Measurements from ENCODE around the gene LOXL3.

Gene LOXL3

GRCh38 chr2:74503506-74504475, 50.0 kb downstream of the LOXL3 start:
- H3K4me1 ChIP-seq (ENCODE audit: insufficient read depth, poor library complexity, severe bottlenecking) = peaks cover 9% of the 10 kb centered on the region
- peak; percentile 41 for DNase-seq (ENCODE audit: low spot score)
- H3K27ac ChIP-seq (ENCODE audit: poor library complexity, severe bottlenecking) = peak overlapping the region; percentile 17
- peak overlapping the region; percentile 25 for H3K4me3 ChIP-seq (ENCODE audit: severe bottlenecking)
- no peaks in the 10 kb centered on the region for H3K9me3 ChIP-seq (ENCODE audit: severe bottlenecking)
- peak; percentile 1 for TF ChIP-seq CTCF (IDR thresholded peaks at IDR 0.05; ENCODE audit: poor library complexity, severe bottlenecking)
- peaks cover 12% of the 10 kb centered on the region for H3K27me3 ChIP-seq (ENCODE audit: insufficient read depth, poor library complexity, severe bottlenecking)
- peaks cover 19% of the 10 kb centered on the region for H3K36me3 ChIP-seq (ENCODE audit: low read depth)
- no peak for ATAC-seq (ENCODE audit: low read depth)

GRCh38 chr2:74502720-74503505, 50.8 kb downstream of the LOXL3 start:
- peak overlapping the region; percentile 5 for H3K27ac ChIP-seq (ENCODE audit: poor library complexity, severe bottlenecking)
- peaks cover 14% of the 10 kb centered on the region for H3K27me3 ChIP-seq (ENCODE audit: insufficient read depth, poor library complexity, severe bottlenecking)
- H3K9me3 ChIP-seq (ENCODE audit: severe bottlenecking) = no peaks in the 10 kb centered on the region
- peaks cover 19% of the 10 kb centered on the region for H3K36me3 ChIP-seq (ENCODE audit: low read depth)
- H3K4me1 ChIP-seq (ENCODE audit: insufficient read depth, poor library complexity, severe bottlenecking) = peaks cover 13% of the 10 kb centered on the region
- peak; percentile 78 for DNase-seq (ENCODE audit: low spot score)
- peak; percentile 40 for TF ChIP-seq CTCF (IDR thresholded peaks at IDR 0.05; ENCODE audit: poor library complexity, severe bottlenecking)
- peak overlapping the region; percentile 25 for H3K4me3 ChIP-seq (ENCODE audit: severe bottlenecking)
- peak; percentile 48 for ATAC-seq (ENCODE audit: low read depth)

GRCh38 chr2:74502147-74502719, 51.5 kb downstream of the LOXL3 start:
- no peak for ATAC-seq (ENCODE audit: low read depth)
- no peak for DNase-seq (ENCODE audit: low spot score)
- Histone ChIP-seq H3K27me3 (ENCODE audit: insufficient read depth, poor library complexity, severe bottlenecking) (peaks cover 14% of the 10 kb centered on the region), H3K36me3 (ENCODE audit: low read depth) (peaks cover 19% of the 10 kb centered on the region), H3K4me1 (ENCODE audit: insufficient read depth, poor library complexity, severe bottlenecking) (peaks cover 13% of the 10 kb centered on the region), H3K4me3 (ENCODE audit: severe bottlenecking) (no peak overlapping the region), H3K27ac (ENCODE audit: poor library complexity, severe bottlenecking) (no peak overlapping the region), H3K9me3 (ENCODE audit: severe bottlenecking) (no peaks in the 10 kb centered on the region)
- no peak for TF ChIP-seq CTCF (IDR thresholded peaks at IDR 0.05; ENCODE audit: poor library complexity, severe bottlenecking)

GRCh38 chr2:74501335-74502071, 52.2 kb downstream of the LOXL3 start:
- Histone ChIP-seq H3K27me3 (ENCODE audit: insufficient read depth, poor library complexity, severe bottlenecking) (peaks cover 14% of the 10 kb centered on the region), H3K27ac (ENCODE audit: poor library complexity, severe bottlenecking) (no peak overlapping the region), H3K4me1 (ENCODE audit: insufficient read depth, poor library complexity, severe bottlenecking) (peaks cover 13% of the 10 kb centered on the region), H3K36me3 (ENCODE audit: low read depth) (peaks cover 18% of the 10 kb centered on the region), H3K9me3 (ENCODE audit: severe bottlenecking) (no peaks in the 10 kb centered on the region), H3K4me3 (ENCODE audit: severe bottlenecking) (no peak overlapping the region)
- DNase-seq (ENCODE audit: low spot score) (no peak), ATAC-seq (ENCODE audit: low read depth) (no peak)
- TF ChIP-seq CTCF (IDR thresholded peaks at IDR 0.05; ENCODE audit: poor library complexity, severe bottlenecking) = no peak
